GM19193 (cell line): Measurements from ENCODE around the gene SMAD7.

ENCODE experiments used
- POLR2A ChIP-seq: IDR thresholded peaks from 4 replicates; pipeline ENCODE4 v1.6.1; 2011; ENCODE audit not compliant: insufficient read depth, insufficient read length; ENCODE audit errors: extremely low read depth

The SMAD7 gene

GRCh38 chr18:48900469-48900868, 50.3 kb downstream of the SMAD7 start:
- TF ChIP-seq POLR2A, result no peak

- TF ChIP-seq POLR2A, result no peak
These were observed 51.1 kb downstream of the SMAD7 start for GRCh38 chr18:48899558-48900174.

- no peak for TF ChIP-seq POLR2A
These were observed 52.2 kb downstream of the SMAD7 start for GRCh38 chr18:48898521-48898920.

GRCh38 chr18:48897531-48897930, 53.2 kb downstream of the SMAD7 start:
- no peak for TF ChIP-seq POLR2A

GRCh38 chr18:48896875-48897511, 53.8 kb downstream of the SMAD7 start:
- TF ChIP-seq POLR2A, result no peak

GRCh38 chr18:48896326-48896874, 54.4 kb downstream of the SMAD7 start:
- TF ChIP-seq POLR2A, result no peak

GRCh38 chr18:48894799-48895346, 55.9 kb downstream of the SMAD7 start:
- TF ChIP-seq POLR2A, result no peak

- TF ChIP-seq POLR2A, result no peak
These were observed 56.9 kb downstream of the SMAD7 start for GRCh38 chr18:48893608-48894600.

- TF ChIP-seq POLR2A, result no peak
These were observed 57.6 kb downstream of the SMAD7 start for GRCh38 chr18:48893061-48893607.

GRCh38 chr18:48892146-48892855, 58.5 kb downstream of the SMAD7 start:
- TF ChIP-seq POLR2A, result no peak

GRCh38 chr18:48891721-48892120, 59.0 kb downstream of the SMAD7 start:
- no peak for TF ChIP-seq POLR2A

- no peak for TF ChIP-seq POLR2A
These were observed 60.6 kb downstream of the SMAD7 start for GRCh38 chr18:48889981-48890762.
